OCI-LY3 (cell line): ENCODE measurements around the gene MED31.

Experiments
- H2AFZ ChIP-seq: fragments of 200-600, 300-600 bp; shearing (Covaris generic); 2 replicates; pipeline ENCODE4 v1.6.0; 2014; ENCODE audit warnings: antibody characterized with exemption, low read depth, low read length
- H3K27ac ChIP-seq: fragments of 200-600, 300-600 bp; sonication (generic); 2 replicates; pipeline ENCODE4 v1.5.1; 2014; ENCODE audit warnings: mild to moderate bottlenecking, low read length, moderate library complexity, mixed read lengths
- H3K27me3 ChIP-seq: fragments of 200-600, 300-600 bp; sonication (generic); 2 replicates; pipeline ENCODE4 v1.6.1; 2014; ENCODE audit warnings: low read depth, low read length, mixed read lengths
- H3K36me3 ChIP-seq: fragments of 200-600, 300-600 bp; sonication (generic); replicated peaks from 2 replicates; pipeline ENCODE3; 2014; ENCODE audit warnings: low read depth, low read length, mixed read lengths
- H3K4me1 ChIP-seq: fragments of 300-600, 200-600 bp; sonication (generic); 2 replicates; pipeline ENCODE4 v1.6.1; 2014; ENCODE audit warnings: low read length, mixed read lengths
- H3K4me2 ChIP-seq: fragments of 200-600, 300-600 bp; sonication (generic); 2 replicates; pipeline ENCODE4 v1.6.1; 2014; ENCODE audit warnings: low read length, mixed read lengths
- H3K4me3 ChIP-seq: fragments of 300-600, 200-600 bp; sonication (generic); 2 replicates; pipeline ENCODE4 v1.5.1; 2014; ENCODE audit warnings: antibody characterized with exemption, mild to moderate bottlenecking, low read length, moderate library complexity
- H3K79me2 ChIP-seq: fragments of 300-600, 200-600 bp; shearing (Covaris generic); 2 replicates; pipeline ENCODE4 v1.6.1; 2014; ENCODE audit warnings: mild to moderate bottlenecking, low read length, mixed read lengths
- H3K9ac ChIP-seq: fragments of 300-600, 200-600 bp; shearing (Covaris generic); 2 replicates; pipeline ENCODE4 v1.6.0; 2014; ENCODE audit warnings: mild to moderate bottlenecking, low read length, moderate library complexity
- H3K9me3 ChIP-seq: fragments of 200-600, 300-600 bp; shearing (Covaris generic); 2 replicates; pipeline ENCODE4 v1.6.1; 2014; ENCODE audit warnings: low read length, mixed read lengths; ENCODE audit not compliant: insufficient read depth
- H4K20me1 ChIP-seq: fragments of 200-600, 300-600 bp; sonication (generic); 2 replicates; pipeline ENCODE4 v1.6.1; 2016; ENCODE audit warnings: low read length, mixed read lengths; ENCODE audit not compliant: insufficient read depth
- CTCF ChIP-seq: fragments of 200-600, 300-600 bp; sonication (generic); IDR thresholded peaks from 2 replicates; pipeline ENCODE4 v1.5.1; 2014; ENCODE audit warnings: antibody characterized with exemption, low read length, low read depth
- EZH2phosphoT487 ChIP-seq: fragments of 200-600 bp; shearing (Covaris generic); IDR thresholded peaks from 2 replicates; pipeline ENCODE4 v1.6.1; 2018; ENCODE audit warnings: antibody characterized with exemption, mixed run types, low read depth

Gene MED31

GRCh38 chr17:6682339-6682738 is 30.9 kb upstream of the MED31 start:
- Histone ChIP-seq H3K36me3 (no peaks in the 10 kb centered on the region), H3K4me3 (no peak overlapping the region), H3K9me3 (no peaks in the 10 kb centered on the region), H3K4me2 (no peak overlapping the region), H2AFZ (no peak overlapping the region), H3K27ac (no peak overlapping the region), H3K27me3 (no peaks in the 10 kb centered on the region), H4K20me1 (no peaks in the 10 kb centered on the region), H3K79me2 (no peaks in the 10 kb centered on the region), H3K9ac (no peak overlapping the region), H3K4me1 (no peaks in the 10 kb centered on the region)
- TF ChIP-seq EZH2phosphoT487: no peak
- no peak for TF ChIP-seq CTCF

- Histone ChIP-seq H3K79me2 (no peaks in the 10 kb centered on the region), H3K27me3 (no peaks in the 10 kb centered on the region), H3K9me3 (no peaks in the 10 kb centered on the region), H4K20me1 (no peaks in the 10 kb centered on the region), H3K4me1 (no peaks in the 10 kb centered on the region), H3K36me3 (no peaks in the 10 kb centered on the region), H2AFZ (no peak overlapping the region), H3K9ac (no peak overlapping the region), H3K4me3 (no peak overlapping the region), H3K27ac (no peak overlapping the region), H3K4me2 (no peak overlapping the region)
- TF ChIP-seq CTCF: no peak
- TF ChIP-seq EZH2phosphoT487: no peak
Measured at GRCh38 chr17:6681671-6682070, 30.3 kb upstream of the MED31 start.

- no peak overlapping the region for H3K27ac ChIP-seq
- no peaks in the 10 kb centered on the region for H3K4me1 ChIP-seq
- H3K27me3 ChIP-seq: no peaks in the 10 kb centered on the region
- H3K4me3 ChIP-seq: no peak overlapping the region
- no peak overlapping the region for H2AFZ ChIP-seq
- H3K36me3 ChIP-seq: no peaks in the 10 kb centered on the region
- H3K79me2 ChIP-seq: no peaks in the 10 kb centered on the region
- no peak overlapping the region for H3K9ac ChIP-seq
- H3K9me3 ChIP-seq: no peaks in the 10 kb centered on the region
- H3K4me2 ChIP-seq: no peak overlapping the region
- TF ChIP-seq EZH2phosphoT487 (no peak), CTCF (no peak)
- H4K20me1 ChIP-seq: no peaks in the 10 kb centered on the region
Measured at GRCh38 chr17:6681176-6681575, 29.8 kb upstream of the MED31 start.

GRCh38 chr17:6679241-6679640 is 27.8 kb upstream of the MED31 start:
- TF ChIP-seq CTCF: no peak
- TF ChIP-seq EZH2phosphoT487: no peak
- Histone ChIP-seq H4K20me1 (no peaks in the 10 kb centered on the region), H3K27ac (no peak overlapping the region), H3K4me2 (no peak overlapping the region), H3K79me2 (no peaks in the 10 kb centered on the region), H3K4me1 (no peaks in the 10 kb centered on the region), H3K9me3 (no peaks in the 10 kb centered on the region), H2AFZ (no peak overlapping the region), H3K9ac (no peak overlapping the region), H3K27me3 (no peaks in the 10 kb centered on the region), H3K4me3 (no peak overlapping the region), H3K36me3 (no peaks in the 10 kb centered on the region)
